HG03432 (cell line): ENCODE results near the gene PTPRN2.
"Not testable (repeated sequence)": the region's sequence is repeated elsewhere in the genome, so short reads cannot be mapped to it uniquely, and the experiment has no call there.

ENCODE experiments used
- ATAC-seq: cut with Tn5 transposase; IDR thresholded peaks from one replicate; pipeline ENCODE4 v1.9.1; 2021; ENCODE audit warnings: mild to moderate bottlenecking, moderate library complexity; ENCODE audit not compliant: unreplicated experiment

PTPRN2 gene

GRCh38 chr7:157605638-157606037, 982.0 kb downstream of the PTPRN2 start:
- no peak for ATAC-seq

- no peak for ATAC-seq
Measured at GRCh38 chr7:157604661-157605381, 982.8 kb downstream of the PTPRN2 start.

GRCh38 chr7:157603716-157604115, 983.9 kb downstream of the PTPRN2 start:
- no peak for ATAC-seq

- no peak for ATAC-seq
Measured at GRCh38 chr7:157603005-157603404, 984.6 kb downstream of the PTPRN2 start.

GRCh38 chr7:157602581-157602980, 985.0 kb downstream of the PTPRN2 start:
- no peak for ATAC-seq

GRCh38 chr7:157602156-157602555, 985.5 kb downstream of the PTPRN2 start:
- ATAC-seq: no peak

- ATAC-seq: no peak
Measured at GRCh38 chr7:157601530-157601929, 986.1 kb downstream of the PTPRN2 start.

- ATAC-seq: no peak
Measured at GRCh38 chr7:157599491-157599890, 988.1 kb downstream of the PTPRN2 start.

GRCh38 chr7:157597562-157597961, 990.1 kb downstream of the PTPRN2 start:
- no peak for ATAC-seq

GRCh38 chr7:157596881-157597280, 990.7 kb downstream of the PTPRN2 start:
- no peak for ATAC-seq

GRCh38 chr7:157596471-157596870, 991.2 kb downstream of the PTPRN2 start:
- no peak for ATAC-seq

GRCh38 chr7:157596026-157596425, 991.6 kb downstream of the PTPRN2 start:
- no peak for ATAC-seq

GRCh38 chr7:157595086-157595855, 992.4 kb downstream of the PTPRN2 start:
- no peak for ATAC-seq

GRCh38 chr7:157594306-157594705, 993.3 kb downstream of the PTPRN2 start:
- no peak for ATAC-seq

GRCh38 chr7:157593541-157593940, 994.1 kb downstream of the PTPRN2 start:
- ATAC-seq: no peak

- ATAC-seq: not testable (repeated sequence)
Measured at GRCh38 chr7:157592636-157593320, 994.8 kb downstream of the PTPRN2 start.

GRCh38 chr7:157590526-157590925, 997.1 kb downstream of the PTPRN2 start:
- no peak for ATAC-seq

GRCh38 chr7:157589680-157590079, 997.9 kb downstream of the PTPRN2 start:
- no peak for ATAC-seq

- ATAC-seq: no peak
Measured at GRCh38 chr7:157587805-157588560, 999.6 kb downstream of the PTPRN2 start.

- ATAC-seq: no peak
Measured at GRCh38 chr7:157587051-157587804, 1000.4 kb downstream of the PTPRN2 start.
